ENCODE results near the gene SRBD1. TPM values are rescaled to one million over a fixed set of nuclear protein-coding genes. Genes with fewer than 3 reads are reported as not detected.

Gene SRBD1
- total RNA-seq, 1 experiment from 2014 or later = 20.6 TPM

GRCh38 chr2:45370369-45370768, 240.7 kb downstream of the SRBD1 start:
- no peak overlapping the region for H3K4me3 ChIP-seq (replicated peaks in 1 of 2; ENCODE audit: low read depth in 1 of 2, low read length in 2 of 2)
- H3K9me2 ChIP-seq (ENCODE audit: insufficient read depth) = no peaks in the 10 kb centered on the region
- ChIA-PET RAD21 (ENCODE audit: low non-redundant PET in 1 of 2, low total read pairs in 2 of 2, uncharacterized antibody in 2 of 2, unreplicated experiment in 2 of 2) (no interaction called here), CTCF (no interaction called here), POLR2A (no interaction called here)
- ATAC-seq (no peak), DNase-seq (ENCODE audit: low read depth, low spot score) (no peak)
- H4K20me1 ChIP-seq (ENCODE audit: insufficient read depth) = no peaks in the 10 kb centered on the region
- intact Hi-C loops (cut with micrococcal nuclease) = no loop called here
- H2AFZ ChIP-seq (ENCODE audit: low read depth, low read length, poor library complexity, severe bottlenecking) = no peak overlapping the region
- no peaks in the 10 kb centered on the region for H3K27me3 ChIP-seq (ENCODE audit: insufficient read depth, low read length)
- H3K4me1 ChIP-seq (ENCODE audit: control insufficient read depth in 1 of 2, insufficient read depth in 2 of 2, low read length in 2 of 2) = peaks cover 0 to 7% of the 10 kb centered on the region in 2 experiments; a peak in 1 of 4 replicates
- H3K27ac ChIP-seq (ENCODE audit: low read depth, low read length) = no peak overlapping the region
- H3K9ac ChIP-seq (ENCODE audit: low read length) = no peak overlapping the region
- TF ChIP-seq YY1 (IDR thresholded peaks at IDR 0.05; ENCODE audit: extremely low read depth, insufficient replicate concordance, low read depth, low read length) (no peak), RAD21 (IDR thresholded peaks at IDR 0.05; ENCODE audit: low read depth) (no peak), SRF (IDR thresholded peaks at IDR 0.05; ENCODE audit: low read depth) (no peak), POLR2AphosphoS5 (IDR thresholded peaks at IDR 0.05; ENCODE audit: low read depth, low read length) (no peak), POLR2A (IDR thresholded peaks at IDR 0.05; ENCODE audit: borderline replicate concordance, extremely low read depth, insufficient read depth, insufficient read length) (no peak), CBX3 (IDR thresholded peaks at IDR 0.05; ENCODE audit: low read depth) (no peak), ATF3 (IDR thresholded peaks at IDR 0.05) (no peak), EZH2 (IDR thresholded peaks at IDR 0.05) (no peak), MAX (IDR thresholded peaks at IDR 0.05) (no peak), ZBTB33 (IDR thresholded peaks at IDR 0.05; ENCODE audit: extremely low read depth, insufficient replicate concordance, low read length) (no peak), ELF1 (IDR thresholded peaks at IDR 0.05; ENCODE audit: borderline replicate concordance, low read depth) (no peak), CTCF (IDR thresholded peaks at IDR 0.05 in 2 of 3, conservative IDR thresholded peaks at IDR 0.05 in 1 of 3; ENCODE audit: borderline replicate concordance in 1 of 3, insufficient read depth in 1 of 3, low read depth in 2 of 3, low read length in 2 of 3) (no peak), ZNF274 (IDR thresholded peaks at IDR 0.05; ENCODE audit: low read depth, low read length) (no peak), SIN3A (IDR thresholded peaks at IDR 0.05; ENCODE audit: low read depth) (no peak), EGR1 (IDR thresholded peaks at IDR 0.05; ENCODE audit: low read depth) (no peak), JUND (IDR thresholded peaks at IDR 0.05) (no peak)
- H3K36me3 ChIP-seq (ENCODE audit: control insufficient read depth in 1 of 2, insufficient read depth in 2 of 2, low read length in 2 of 2) = no peaks in the 10 kb centered on the region
- no peaks in the 10 kb centered on the region for H3K9me3 ChIP-seq (ENCODE audit: control insufficient read depth in 1 of 2, insufficient read depth in 1 of 2, low read depth in 1 of 2, low read length in 2 of 2)
- no TSS peak for BruUV-seq (replicated peaks)
- no peaks in the 10 kb centered on the region for H3K79me2 ChIP-seq (ENCODE audit: insufficient read depth, low read length)
- H3K4me2 ChIP-seq (ENCODE audit: low read length) = no peak overlapping the region

Measured in HCT116 (cell line).